Heart right ventricle (tissue), 16 donors: ENCODE results near the gene CTRB2. TPM values are rescaled to one million over a fixed set of nuclear protein-coding genes. Genes with fewer than 3 reads are reported as not detected.
A peak's percentile ranks its signal among the peaks of the same experiment; 100 is the strongest.

ENCODE experiments used
- ATAC-seq, 8 donors: fragments of 200-7000 bp; cut with Tn5 transposase; one replicate each; pipeline ENCODE4 v1.9.1; 2020; ENCODE audit warnings: mild to moderate bottlenecking in 8 of 8, moderate library complexity in 8 of 8, moderate number of reproducible peaks in 1 of 8
- DNase-seq, 2 donors: peaks; one replicate each; pipeline ENCODE4 v3.0.0-alpha.2; 2020
- H3K27ac ChIP-seq, 10 donors: fragments of 200-600 bp; sonication (generic) in 2 of 10; one replicate each; pipeline versions ENCODE4 v1.5.0 to v1.8.0; 2020 to 2022; ENCODE audit warnings: mild to moderate bottlenecking in 3 of 10
- H3K27me3 ChIP-seq, 7 donors: fragments of 200-600 bp; one replicate each; pipeline ENCODE4 v1.8.0; 2021 to 2022; ENCODE audit warnings: mild to moderate bottlenecking in 2 of 7
- H3K36me3 ChIP-seq, 9 donors: fragments of 200-600 bp; sonication (generic) in 1 of 9; one replicate each; pipeline versions ENCODE4 v1.5.0 to v1.8.0; 2020 to 2022; ENCODE audit warnings: mild to moderate bottlenecking in 2 of 9
- H3K4me1 ChIP-seq, 9 donors: fragments of 200-600 bp; sonication (generic) in 1 of 9; one replicate each; pipeline versions ENCODE4 v1.5.0 to v1.8.0; 2020 to 2022; ENCODE audit warnings: mild to moderate bottlenecking in 4 of 9
- H3K4me3 ChIP-seq, 10 donors: fragments of 200-600 bp; sonication (generic) in 2 of 10; one replicate each; pipeline versions ENCODE4 v1.5.0 to v1.8.0; 2020 to 2022; ENCODE audit warnings: mild to moderate bottlenecking in 7 of 10, moderate library complexity in 2 of 10
- H3K9me3 ChIP-seq, 11 donors: fragments of 200-600 bp in 10 of 11; sonication (generic) in 2 of 11; one replicate each; pipeline versions ENCODE4 v1.5.0 to v1.8.0; 2013 to 2022; ENCODE audit warnings: mild to moderate bottlenecking in 2 of 11, control low read depth in 1 of 11, moderate library complexity in 1 of 11
- CTCF ChIP-seq, 9 donors: fragments of 200-600 bp; sonication (generic) in 2 of 9; IDR thresholded peaks; one replicate each; pipeline versions ENCODE4 v1.5.0 to v1.8.0; 2021 to 2022; ENCODE audit warnings: antibody characterized with exemption in 9 of 9, mild to moderate bottlenecking in 5 of 9, moderate library complexity in 1 of 9
- WGBS, 2 donors: extraction: QIAGEN DNeasy Blood & Tissue Kit; methylation state at CpG; one replicate each; pipeline ENCODE4 v1.1.7; 2013; ENCODE audit warnings: inconsistent platforms in 1 of 2; 5-methylcytosine and 5-hydroxymethylcytosine counted together
- intact Hi-C, 10 donors: fragments of 100-400 bp; cut with DNase I; formaldehyde crosslinking; loops; one replicate each; pipeline versions ENCODE4 v1.11.1 to v1.14.2; 2022
- polyA plus RNA-seq, 2 donors: library from polyadenylated mRNA; stranded (reverse); fragments of 200-250 nt; gene quantifications; one replicate each; pipeline ENCODE4 v1.2.3, GENCODE V29; 2013
- total RNA-seq, 10 donors: library from RNA; stranded (reverse); fragmentation: NEBNext Ultra II Directional in 3 of 10; extraction: Animal tissue kit (Norgen Biotek cat#: 25700) in 3 of 10; gene quantifications; one replicate each; pipeline versions ENCODE4 v1.2.1 to v1.2.4, GENCODE V29; 2021 to 2023
- donor health status: Arrhythmogenic right ventricular cardiomyopathy.
- donor health status: ischemic (EF 13 %, LVEDD 7.1; RV severe dilation, severe dysfunction).
- donor health status: healthy with polysubstance abuse.
- donor health status: DM: no; HTN: yes; CAD: no.
- donor health status: DM: no; HTN: no; CAD: no.
- donor health status: ischemic (EF 25% LVEDD 6.9; RV normal size, moderate dysfunction).
- donor health status: ischemic (EF 25% LVEDD 5.7; RV mildly dilated, moderate dysfunction).
- donor health status: healthy.
- donor health status: DM: yes; HTN: yes; CAD: no.
- donor health status: Ischemic cardiomyopathy.
- donor health status: ischemic (EF 35%, LVEDD 5.7; RV mildly dilated, moderate dysfunction).
- donor health status: nonischemic (EF 11% LVEDD 7.7; RV severe dilation, severe dysfunction).
- donor health status: DM: yes; HTN: yes; CAD: no.
- donor health status: PGD.
- donor health status: ischemic (EF 29% LVEDD 5.4; RV normal size, mild dysfunction).
- donor health status: nonischemic (EF 23%, LVEDD 6.1; RV moderate dilation, normal function).

CTRB2 gene
- total and polyA plus RNA-seq, 12 donors: 0.42 to 3.8 (median 2.8) TPM; not detected in 4

- no peak overlapping the region for H3K4me3 ChIP-seq
- no peaks in the 10 kb centered on the region for H3K9me3 ChIP-seq
- H3K4me1 ChIP-seq: peaks cover 0 to 33% (median 4%) of the 10 kb centered on the region in 9 donors
- TF ChIP-seq CTCF (IDR thresholded peaks at IDR 0.05): no peak
- peaks cover 0 to 1% (median 0%) of the 10 kb centered on the region in 9 donors for H3K36me3 ChIP-seq
- H3K27ac ChIP-seq: no peak overlapping the region
- WGBS, 2 donors: 66 to 69% methylated on average over 16 of the region's 16 CpGs
- peaks cover 0 to 17% (median 0%) of the 10 kb centered on the region in 7 donors for H3K27me3 ChIP-seq
- intact Hi-C loops: no loop called here
- DNase-seq (no peak), ATAC-seq (peak in 2 of 8 donors; percentile 12 to 29)
These were observed 15.4 kb upstream of the CTRB2 start for GRCh38 chr16:75222271-75222783.

DNA sequence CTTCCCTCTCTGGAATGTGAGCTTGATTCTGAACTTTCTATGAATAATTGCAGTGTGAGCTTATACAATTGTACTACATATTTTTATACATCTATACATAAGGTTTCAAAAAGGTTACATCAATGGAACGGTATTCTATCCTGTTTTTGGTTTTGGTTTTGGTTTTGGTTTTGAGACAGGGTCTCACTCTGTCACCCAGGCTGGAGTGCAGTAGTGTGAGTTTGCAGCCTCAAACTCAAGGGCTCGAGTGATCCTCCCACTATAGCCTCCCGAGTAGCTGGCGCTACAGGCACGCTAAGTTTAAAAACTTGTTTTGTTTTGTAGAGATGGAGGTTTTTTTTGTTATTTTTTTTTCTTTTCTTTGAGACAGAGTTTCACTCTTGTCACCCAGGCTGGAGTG, 12.9 kb upstream of the CTRB2 start:
- DNase-seq: no peak
- peak overlapping the region in 2 of 10 donors; percentile 5 to 18 for H3K4me3 ChIP-seq
- intact Hi-C loops: loop anchor here in 1 of 10 donors (2.0 kb wide), 1 partner anchor 17 kb away; no protein-coding TSS in a partner anchor
- no peaks in the 10 kb centered on the region for H3K36me3 ChIP-seq
- peaks cover 0 to 10% (median 0%) of the 10 kb centered on the region in 9 donors for H3K4me1 ChIP-seq
- no peak overlapping the region for H3K27ac ChIP-seq
- WGBS, 2 donors: 71 to 81% methylated on average over 5 of the region's 5 CpGs
- no peak for TF ChIP-seq CTCF (IDR thresholded peaks at IDR 0.05)
- no peak for ATAC-seq
- no peaks in the 10 kb centered on the region for H3K9me3 ChIP-seq
- peaks cover 0 to 6% (median 0%) of the 10 kb centered on the region in 7 donors for H3K27me3 ChIP-seq

- intact Hi-C loops: no loop called here
- ATAC-seq (no peak), DNase-seq (no peak)
- no peak for TF ChIP-seq CTCF (IDR thresholded peaks at IDR 0.05)
- no peak overlapping the region for H3K27ac ChIP-seq
- no peaks in the 10 kb centered on the region for H3K27me3 ChIP-seq
- H3K4me1 ChIP-seq: peaks cover 0 to 7% (median 0%) of the 10 kb centered on the region in 9 donors
- H3K4me3 ChIP-seq: no peak overlapping the region
- H3K9me3 ChIP-seq: no peaks in the 10 kb centered on the region
- H3K36me3 ChIP-seq: no peaks in the 10 kb centered on the region
- 82 to 83% methylated on average over 4 of the region's 4 CpGs for WGBS, 2 donors
These were observed 12.1 kb upstream of the CTRB2 start for GRCh38 chr16:75219088-75219487.

DNA sequence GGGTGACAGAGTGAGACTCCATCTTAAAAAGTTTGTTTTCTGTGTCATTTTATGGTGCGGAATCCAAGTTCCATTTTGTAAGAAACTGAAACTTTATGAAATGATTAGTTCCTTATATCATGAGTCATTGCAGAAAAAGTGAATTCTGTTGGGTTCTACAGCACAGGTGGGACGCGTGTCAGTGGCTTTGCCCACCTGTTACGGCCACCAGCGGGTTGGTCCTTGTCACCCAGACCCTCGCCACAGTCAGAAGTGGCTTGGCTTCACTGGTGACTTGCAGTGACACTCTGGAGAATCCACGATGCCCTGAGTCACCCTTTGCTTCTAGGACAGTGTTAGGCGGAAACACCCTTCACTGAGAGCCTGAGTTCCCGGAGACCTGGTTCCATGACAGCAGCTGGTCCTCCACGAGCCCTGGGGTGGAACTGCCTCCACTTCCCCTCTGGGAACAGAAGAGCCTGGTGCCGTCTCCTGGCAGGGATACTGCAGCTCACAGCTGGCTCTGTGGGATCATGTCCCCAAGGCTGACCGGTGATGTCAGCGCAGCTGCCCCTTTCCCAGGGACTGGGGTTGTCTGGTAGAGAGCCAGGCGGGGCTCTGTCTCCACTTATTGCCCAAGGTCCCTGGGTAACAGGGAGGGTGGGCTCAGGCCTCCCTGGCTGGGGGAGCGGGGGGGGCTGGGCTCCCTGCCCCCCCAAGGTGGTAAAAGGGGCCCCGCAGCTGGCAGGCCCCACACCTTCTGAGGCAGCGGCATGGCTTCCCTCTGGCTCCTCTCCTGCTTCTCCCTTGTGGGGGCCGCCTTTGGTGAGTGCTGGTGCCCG, 11.5 kb upstream of the CTRB2 start, which contains the start of gene CTRB1:
Gene CTRB1 (plus strand): TSS at position 733 of the 821 bp plus-strand sequence. CDS start 20 bp downstream, at position 753.
- 82 to 85% methylated on average over 19 of the region's 19 CpGs for WGBS, 2 donors
- Histone ChIP-seq H3K4me1 (peaks cover 0 to 7% (median 0%) of the 10 kb centered on the region in 9 donors), H3K9me3 (no peaks in the 10 kb centered on the region), H3K4me3 (peak within 1 kb of the TSS in 2 of 10 donors; percentile 5 to 18), H3K27me3 (no peaks in the 10 kb centered on the region), H3K36me3 (no peaks in the 10 kb centered on the region), H3K27ac (no peak within 1 kb of the TSS)
- ATAC-seq (peak in 2 of 8 donors; percentile 7 to 23), DNase-seq (no peak)
- intact Hi-C loops: no loop called here
- TF ChIP-seq CTCF (IDR thresholded peaks at IDR 0.05): no peak
